CD14-positive monocyte (primary cell): ENCODE results near the gene PLA2G1B. TPM values are rescaled to one million over a fixed set of nuclear protein-coding genes. Genes with fewer than 3 reads are reported as not detected.

ENCODE experiments used
- DNase-seq, 3 donors: peaks; one replicate each; pipeline ENCODE4 v3.0.0-alpha.2; 2011 to 2022
- H2AFZ ChIP-seq: 2 replicates; pipeline ENCODE4 v1.6.0; 2012; ENCODE audit warnings: mild to moderate bottlenecking, low read depth, low read length, inconsistent platforms; ENCODE audit not compliant: insufficient read depth, poor library complexity, severe bottlenecking
- H3K27ac ChIP-seq, 2 donors: 1 replicate in 1 of 2; 2 replicates in 1 of 2; pipeline ENCODE4 v1.5.1; 2012 to 2013; ENCODE audit warnings: low read length in 2 of 2, control low read depth in 1 of 2, inconsistent platforms in 1 of 2, low read depth in 1 of 2, mild to moderate bottlenecking in 1 of 2
- H3K27me3 ChIP-seq, 2 donors: one replicate each; pipeline versions ENCODE4 v1.6.0 to v1.6.1; 2011 to 2013; ENCODE audit warnings: low read length in 2 of 2; ENCODE audit not compliant: control insufficient read depth in 2 of 2, insufficient read depth in 2 of 2
- H3K36me3 ChIP-seq, 2 donors: replicated peaks in 1 of 2; 1 replicate in 1 of 2; 2 replicates in 1 of 2; pipeline versions ENCODE4 v1.5.1 to v1.6.1; 2012 to 2013; ENCODE audit warnings: low read length in 2 of 2, control low read depth in 1 of 2, inconsistent platforms in 1 of 2, mild to moderate bottlenecking in 1 of 2; ENCODE audit not compliant: insufficient read depth in 2 of 2, control insufficient read depth in 1 of 2
- H3K4me1 ChIP-seq, 2 donors: 1 replicate in 1 of 2; 2 replicates in 1 of 2; pipeline versions ENCODE4 v1.5.1 to v1.6.1; 2012 to 2013; ENCODE audit warnings: low read length in 2 of 2, control low read depth in 1 of 2, inconsistent platforms in 1 of 2, mild to moderate bottlenecking in 1 of 2, moderate library complexity in 1 of 2; ENCODE audit not compliant: insufficient read depth in 2 of 2, control insufficient read depth in 1 of 2
- H3K4me2 ChIP-seq: replicated peaks from 2 replicates; pipeline ENCODE3; 2012; ENCODE audit warnings: low read length, moderate library complexity, mild to moderate bottlenecking; ENCODE audit not compliant: poor library complexity, severe bottlenecking; ENCODE audit errors: extremely low read depth
- H3K4me3 ChIP-seq, 3 experiments: fragments of 200-600 bp in 1 of 3; sonication (generic) in 1 of 3; replicated peaks in 1 of 3; 1 replicate in 2 of 3; 2 replicates in 1 of 3; pipeline ENCODE4 v1.5.1; 2011 to 2013; ENCODE audit warnings: low read length in 3 of 3, mild to moderate bottlenecking in 3 of 3, control low read depth in 2 of 3, low read depth in 2 of 3, inconsistent platforms in 1 of 3, moderate library complexity in 1 of 3
- H3K79me2 ChIP-seq: 2 replicates; pipeline ENCODE4 v1.6.0; 2012; ENCODE audit warnings: mild to moderate bottlenecking, control low read depth, inconsistent platforms, low read length, moderate library complexity; ENCODE audit not compliant: insufficient read depth
- H3K9ac ChIP-seq: 2 replicates; pipeline ENCODE4 v1.6.0; 2017; ENCODE audit warnings: low read length, mild to moderate bottlenecking; ENCODE audit not compliant: insufficient read depth, poor library complexity, severe bottlenecking
- H3K9me3 ChIP-seq, 2 donors: replicated peaks in 1 of 2; 1 replicate in 1 of 2; 2 replicates in 1 of 2; pipeline versions ENCODE4 v1.5.1 to v1.6.1; 2012 to 2013; ENCODE audit warnings: low read length in 2 of 2, control low read depth in 1 of 2; ENCODE audit not compliant: control insufficient read depth in 1 of 2, insufficient read depth in 1 of 2
- H4K20me1 ChIP-seq: 2 replicates; pipeline ENCODE4 v1.6.0; 2012; ENCODE audit warnings: mild to moderate bottlenecking, low read length, control low read depth, moderate library complexity; ENCODE audit not compliant: insufficient read depth
- H3K27ac Mint-ChIP-seq, 7 donors: one replicate each; pipeline ENCODE4 v1.8.0; 2020; ENCODE audit warnings: mild to moderate bottlenecking in 7 of 7, mixed read lengths in 7 of 7, moderate library complexity in 6 of 7, inconsistent platforms in 2 of 7
- H3K27me3 Mint-ChIP-seq, 3 donors: one replicate each; pipeline ENCODE4 v1.8.0; 2021 to 2022; ENCODE audit warnings: low read depth in 3 of 3, mild to moderate bottlenecking in 3 of 3, mixed read lengths in 3 of 3, moderate library complexity in 3 of 3, inconsistent platforms in 1 of 3
- H3K36me3 Mint-ChIP-seq, 2 donors: one replicate each; pipeline ENCODE4 v1.8.0; 2020; ENCODE audit warnings: mixed read lengths in 2 of 2, inconsistent platforms in 1 of 2, mild to moderate bottlenecking in 1 of 2
- H3K4me1 Mint-ChIP-seq: one replicate; pipeline ENCODE4 v1.8.0; 2020; ENCODE audit warnings: mild to moderate bottlenecking, mixed read lengths
- H3K4me3 Mint-ChIP-seq, 2 donors: one replicate each; pipeline ENCODE4 v1.8.0; 2020; ENCODE audit warnings: mild to moderate bottlenecking in 2 of 2, mixed read lengths in 2 of 2, moderate library complexity in 1 of 2
- H3K9me3 Mint-ChIP-seq, 7 donors: one replicate each; pipeline ENCODE4 v1.8.0; 2020 to 2022; ENCODE audit warnings: mixed read lengths in 7 of 7, mild to moderate bottlenecking in 6 of 7, moderate library complexity in 6 of 7, inconsistent platforms in 2 of 7
- CTCF ChIP-seq: fragments of 200-600 bp; IDR thresholded peaks from one replicate; pipeline ENCODE4 v1.8.0; 2022; ENCODE audit warnings: antibody characterized with exemption, mild to moderate bottlenecking
- WGBS: methylation state at CpG from one replicate; pipeline ENCODE4 v1.1.5; 2013; ENCODE audit warnings: missing lambda C conversion rate; ENCODE audit not compliant: insufficient coverage; 5-methylcytosine and 5-hydroxymethylcytosine counted together
- intact Hi-C, 2 donors: fragments of 100-400 bp; cut with micrococcal nuclease; formaldehyde crosslinking; loops; one replicate each; pipeline versions ENCODE4 v1.15.0 to v1.15.1; 2023
- polyA plus RNA-seq, 3 donors: library from polyadenylated mRNA; depleted of rRNA in 1 of 3; unstranded in 2 of 3; stranded (reverse) in 1 of 3; fragments of 300-500 nt in 2 of 3; fragments of >200 nt in 1 of 3; fragmentation: Illumina TruSeq in 2 of 3; gene quantifications; 1 replicate in 2 of 3; 2 replicates in 1 of 3; pipeline ENCODE4 v1.2.3, GENCODE V29; 2012 to 2021

Gene PLA2G1B
- polyA plus RNA-seq, 3 donors: not detected

- 93% methylated on average over 6 of the region's 7 CpGs for WGBS
- intact Hi-C loops: no loop called here
- H3K27me3 Mint-ChIP-seq: peaks cover 14 to 24% (median 21%) of the 10 kb centered on the region in 3 donors
Observed at GRCh38 chr12:120283318-120283717, 44.3 kb downstream of the PLA2G1B start.

GRCh38 chr12:120278137-120279069 is 49.2 kb downstream of the PLA2G1B start:
- H3K4me2 ChIP-seq: no peak overlapping the region
- H3K79me2 ChIP-seq: no peaks in the 10 kb centered on the region
- TF ChIP-seq CTCF: no peak
- intact Hi-C loops: no loop called here
- Mint-ChIP-seq H3K9me3 (peaks cover 0 to 6% (median 4%) of the 10 kb centered on the region in 7 donors), H3K27ac (no peak overlapping the region), H3K4me3 (no peak overlapping the region), H3K27me3 (peaks cover 11 to 13% (median 11%) of the 10 kb centered on the region in 3 donors), H3K36me3 (no peaks in the 10 kb centered on the region), H3K4me1 (no peaks in the 10 kb centered on the region)
- no peaks in the 10 kb centered on the region for H3K27me3 ChIP-seq
- H3K9me3 ChIP-seq: no peaks in the 10 kb centered on the region
- DNase-seq: no peak
- H3K4me3 ChIP-seq: no peak overlapping the region
- WGBS: 98% methylated on average over 39 of the region's 57 CpGs
- H3K36me3 ChIP-seq: no peaks in the 10 kb centered on the region
- H3K9ac ChIP-seq: no peak overlapping the region
- no peak overlapping the region for H3K27ac ChIP-seq
- H2AFZ ChIP-seq: no peak overlapping the region
- H4K20me1 ChIP-seq: no peaks in the 10 kb centered on the region
- H3K4me1 ChIP-seq: no peaks in the 10 kb centered on the region

More at GRCh38 chr12:120283318-120283717, 44.3 kb downstream of the PLA2G1B start:
- H3K27ac ChIP-seq: no peak overlapping the region
- H3K27ac Mint-ChIP-seq: no peak overlapping the region
- H3K27me3 ChIP-seq: no peaks in the 10 kb centered on the region
- H3K9ac ChIP-seq: no peak overlapping the region
- no peak overlapping the region for H3K4me3 ChIP-seq
- H3K4me3 Mint-ChIP-seq: no peak overlapping the region
- no peaks in the 10 kb centered on the region for H4K20me1 ChIP-seq
- H3K4me1 Mint-ChIP-seq: no peaks in the 10 kb centered on the region
- no peak for TF ChIP-seq CTCF
- no peaks in the 10 kb centered on the region for H3K9me3 ChIP-seq
- H3K36me3 ChIP-seq: no peaks in the 10 kb centered on the region
- H3K36me3 Mint-ChIP-seq: no peaks in the 10 kb centered on the region
- H3K4me2 ChIP-seq: no peak overlapping the region
- no peaks in the 10 kb centered on the region for H3K4me1 ChIP-seq
- H2AFZ ChIP-seq: no peak overlapping the region
- peaks cover 0 to 4% (median 4%) of the 10 kb centered on the region in 7 donors for H3K9me3 Mint-ChIP-seq
- H3K79me2 ChIP-seq: no peaks in the 10 kb centered on the region
- DNase-seq: no peak
